ENCODE data around the gene CDCA4. TPM values are rescaled to one million over a fixed set of nuclear protein-coding genes. Genes with fewer than 3 reads are reported as not detected.
A peak's percentile ranks its signal among the peaks of the same experiment; 100 is the strongest.

Gene CDCA4
- polyA plus RNA-seq, 2 of the 4 experiments (the other 2 are of a cell fraction), result 24.2 to 26.9 TPM

DNA sequence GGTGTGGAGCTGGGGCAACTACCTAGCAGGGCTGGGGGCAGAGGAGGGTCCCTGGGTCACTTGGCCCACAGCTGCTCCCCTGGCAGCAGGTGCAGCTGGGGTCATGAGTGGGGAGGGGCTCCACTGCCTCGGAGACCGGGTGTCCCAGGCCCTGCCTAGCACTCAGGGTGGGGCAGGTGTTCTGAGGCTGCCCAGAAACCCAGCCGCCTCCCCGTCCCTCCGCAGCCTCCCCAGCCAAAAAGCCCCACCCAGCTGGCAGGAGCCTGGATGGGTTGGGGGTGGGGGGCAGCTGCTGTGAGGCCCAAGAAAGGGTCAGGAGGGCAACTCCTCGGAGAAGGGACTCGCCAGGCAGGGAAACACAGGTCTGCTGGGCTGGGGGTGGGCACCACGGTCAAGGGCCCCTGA, 53.9 kb downstream of the CDCA4 start (continued):
- TF ChIP-seq, protein P1, sequence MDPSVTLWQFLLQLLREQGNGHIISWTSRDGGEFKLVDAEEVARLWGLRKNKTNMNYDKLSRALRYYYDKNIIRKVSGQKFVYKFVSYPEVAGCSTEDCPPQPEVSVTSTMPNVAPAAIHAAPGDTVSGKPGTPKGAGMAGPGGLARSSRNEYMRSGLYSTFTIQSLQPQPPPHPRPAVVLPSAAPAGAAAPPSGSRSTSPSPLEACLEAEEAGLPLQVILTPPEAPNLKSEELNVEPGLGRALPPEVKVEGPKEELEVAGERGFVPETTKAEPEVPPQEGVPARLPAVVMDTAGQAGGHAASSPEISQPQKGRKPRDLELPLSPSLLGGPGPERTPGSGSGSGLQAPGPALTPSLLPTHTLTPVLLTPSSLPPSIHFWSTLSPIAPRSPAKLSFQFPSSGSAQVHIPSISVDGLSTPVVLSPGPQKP (IDR thresholded peaks at IDR 0.05; ENCODE audit: low read depth, low read length), result no peak
- no peak for TF ChIP-seq PHF8 (IDR thresholded peaks at IDR 0.05; ENCODE audit: borderline replicate concordance, low read depth)
- no peak for TF ChIP-seq CBX2 (IDR thresholded peaks at IDR 0.05; ENCODE audit: borderline replicate concordance, low read depth)
- TF ChIP-seq CBX8 (IDR thresholded peaks at IDR 0.05), result no peak
- TF ChIP-seq BHLHE40 (IDR thresholded peaks at IDR 0.05; ENCODE audit: low read depth, low read length), result no peak
- TF ChIP-seq, protein P2, sequence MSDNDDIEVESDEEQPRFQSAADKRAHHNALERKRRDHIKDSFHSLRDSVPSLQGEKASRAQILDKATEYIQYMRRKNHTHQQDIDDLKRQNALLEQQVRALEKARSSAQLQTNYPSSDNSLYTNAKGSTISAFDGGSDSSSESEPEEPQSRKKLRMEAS (IDR thresholded peaks at IDR 0.05), result no peak
- TF ChIP-seq KDM5A (IDR thresholded peaks at IDR 0.05), result no peak

DNA sequence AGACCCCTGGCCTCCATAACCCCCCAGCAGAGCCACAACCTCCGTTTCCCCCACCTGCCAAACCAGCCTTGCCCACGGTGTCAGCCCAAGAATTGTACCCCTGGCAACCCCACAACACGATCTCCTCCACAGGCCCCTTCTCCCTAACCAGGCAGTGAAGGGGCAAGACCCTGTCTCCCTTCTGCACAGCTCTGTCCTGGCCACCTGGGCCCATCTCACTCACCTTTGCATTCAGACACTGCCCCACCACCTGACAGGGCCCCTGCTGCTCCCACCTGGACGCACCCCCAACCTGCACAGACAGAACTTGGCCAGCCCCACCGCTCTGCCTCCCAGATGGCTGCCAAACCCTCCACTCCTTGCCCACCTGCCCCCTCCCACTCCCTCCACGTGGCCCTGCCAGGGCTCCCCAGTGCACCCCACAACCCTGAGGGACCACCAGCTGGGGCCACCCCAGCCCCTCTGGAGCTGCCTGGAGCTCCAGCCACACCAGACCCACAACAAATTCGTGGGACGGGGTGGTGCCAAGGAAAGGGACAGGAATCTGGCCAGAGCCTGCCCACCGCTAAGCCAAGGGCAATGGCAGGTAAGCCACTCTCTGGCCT, 54.5 kb downstream of the CDCA4 start:
- no peak for TF ChIP-seq JUNB (IDR thresholded peaks at IDR 0.05)
- TF ChIP-seq, protein P3, sequence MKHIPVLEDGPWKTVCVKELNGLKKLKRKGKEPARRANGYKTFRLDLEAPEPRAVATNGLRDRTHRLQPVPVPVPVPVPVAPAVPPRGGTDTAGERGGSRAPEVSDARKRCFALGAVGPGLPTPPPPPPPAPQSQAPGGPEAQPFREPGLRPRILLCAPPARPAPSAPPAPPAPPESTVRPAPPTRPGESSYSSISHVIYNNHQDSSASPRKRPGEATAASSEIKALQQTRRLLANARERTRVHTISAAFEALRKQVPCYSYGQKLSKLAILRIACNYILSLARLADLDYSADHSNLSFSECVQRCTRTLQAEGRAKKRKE (CRISPR knock-in tag; IDR thresholded peaks at IDR 0.05; ENCODE audit: low read depth), result no peak
- TF ChIP-seq, protein P4, sequence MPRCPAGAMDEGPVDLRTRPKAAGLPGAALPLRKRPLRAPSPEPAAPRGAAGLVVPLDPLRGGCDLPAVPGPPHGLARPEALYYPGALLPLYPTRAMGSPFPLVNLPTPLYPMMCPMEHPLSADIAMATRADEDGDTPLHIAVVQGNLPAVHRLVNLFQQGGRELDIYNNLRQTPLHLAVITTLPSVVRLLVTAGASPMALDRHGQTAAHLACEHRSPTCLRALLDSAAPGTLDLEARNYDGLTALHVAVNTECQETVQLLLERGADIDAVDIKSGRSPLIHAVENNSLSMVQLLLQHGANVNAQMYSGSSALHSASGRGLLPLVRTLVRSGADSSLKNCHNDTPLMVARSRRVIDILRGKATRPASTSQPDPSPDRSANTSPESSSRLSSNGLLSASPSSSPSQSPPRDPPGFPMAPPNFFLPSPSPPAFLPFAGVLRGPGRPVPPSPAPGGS (IDR thresholded peaks at IDR 0.05), result no peak
- TF ChIP-seq HOXA7 (CRISPR knock-in tag; IDR thresholded peaks at IDR 0.05), result no peak
- TF ChIP-seq HEYL (CRISPR knock-in tag; IDR thresholded peaks at IDR 0.05), result no peak
- TF ChIP-seq POLR2AphosphoS2 (conservative IDR thresholded peaks at IDR 0.05; ENCODE audit: low read length), result no peak
- TF ChIP-seq POLR2A (IDR thresholded peaks at IDR 0.05; ENCODE audit: low read length), result no peak
- no peak for TF ChIP-seq FOSB (CRISPR knock-in tag; IDR thresholded peaks at IDR 0.05)
- TF ChIP-seq CHD4 (IDR thresholded peaks at IDR 0.05; ENCODE audit: borderline replicate concordance), result no peak
- TF ChIP-seq SREBF2 (IDR thresholded peaks at IDR 0.05), result no peak
- no peak for TF ChIP-seq NFE2L2 (conservative IDR thresholded peaks at IDR 0.05; ENCODE audit: low read length)
- TF ChIP-seq ZSCAN20 (CRISPR knock-in tag; IDR thresholded peaks at IDR 0.05), result no peak
- TF ChIP-seq TFCP2L1 (CRISPR knock-in tag; IDR thresholded peaks at IDR 0.05), result no peak
- TF ChIP-seq EP300 (IDR thresholded peaks at IDR 0.05), result no peak
- no peak for TF ChIP-seq CBX2 (IDR thresholded peaks at IDR 0.05; ENCODE audit: borderline replicate concordance, low read depth)
- ChIA-PET CTCF (interaction anchor here (1.0 to 8.7 kb wide), 4 partner anchors 8 to 71 kb away, joined by 3 to 86 read pairs (median 24); no protein-coding TSS in a partner anchor), POLR2A (no interaction called here)
- no peak overlapping the region for H3K4me3 ChIP-seq
- ATAC-seq (no peak), FAIRE-seq (no peak), DNase-seq (ENCODE audit: low read depth in 1 of 2, low spot score in 1 of 2) (no peak)
- WGBS (ENCODE audit: missing lambda C conversion rate), result 95% methylated on average over 7 of the region's 9 CpGs
- H3K27ac ChIP-seq, result peak overlapping the region in 1 of 2 experiments; percentile 97; a peak in 4 of 6 replicates
- peaks cover 45% of the 10 kb centered on the region for H3K4me1 ChIP-seq
- no peaks in the 10 kb centered on the region for H3K9me3 ChIP-seq
- H3K4me2 ChIP-seq, result 0 out of 3 replicates have a peak overlapping the region, but pooled peaks have one; percentile 97

DNA sequence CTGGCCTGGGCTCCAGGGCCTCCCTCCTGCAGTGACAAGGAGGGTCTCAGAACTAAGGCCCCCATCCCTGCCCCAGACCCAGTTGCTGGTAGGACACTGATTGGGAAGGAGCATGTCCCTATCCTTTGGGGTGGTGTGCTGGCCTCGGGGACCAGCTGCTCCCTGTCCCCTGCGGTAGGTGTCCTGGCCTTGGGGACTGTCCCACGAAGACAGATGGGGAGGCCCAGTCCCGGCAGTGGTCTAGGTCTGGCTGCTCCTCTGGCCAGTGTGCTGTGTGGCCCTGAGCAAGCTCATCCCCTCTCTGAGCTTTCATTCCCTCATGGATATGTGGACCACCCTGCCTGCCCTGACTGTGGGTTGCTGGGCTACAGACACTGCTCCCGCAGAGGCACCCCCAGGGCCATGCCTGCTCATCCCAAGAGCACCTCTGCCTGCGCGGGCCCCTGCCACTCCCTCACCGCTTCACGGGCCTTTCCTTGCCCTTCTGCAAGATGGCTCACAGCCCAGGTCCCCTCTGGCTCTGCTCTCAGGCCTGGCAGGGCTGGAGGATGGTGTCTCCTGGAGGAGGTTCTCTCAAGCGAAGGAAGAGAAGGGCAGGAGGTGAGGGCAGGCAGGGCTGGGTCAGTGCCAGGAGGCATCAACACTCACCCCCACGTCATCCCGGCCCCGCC, 55.2 kb downstream of the CDCA4 start:
- ChIA-PET CTCF (interaction anchor here (1.2 to 8.7 kb wide), 3 partner anchors 11 to 70 kb away, joined by 3 to 86 read pairs (median 12); no protein-coding TSS in a partner anchor), POLR2A (no interaction called here)
- 81% methylated on average over 13 of the region's 13 CpGs for WGBS (ENCODE audit: missing lambda C conversion rate)
- H3K4me2 ChIP-seq, result no peak overlapping the region
- no peaks in the 10 kb centered on the region for H3K9me3 ChIP-seq
- DNase-seq (ENCODE audit: low read depth in 1 of 2, low spot score in 1 of 2), result no peak
- no peak for ATAC-seq
- H3K27ac ChIP-seq, result no peak overlapping the region
- H3K4me3 ChIP-seq, result no peak overlapping the region
- no peak for FAIRE-seq
- peaks cover 38% of the 10 kb centered on the region for H3K4me1 ChIP-seq
- no peak for TF ChIP-seq RCOR1 (IDR thresholded peaks at IDR 0.05; ENCODE audit: low read depth, low read length)
- no peak for TF ChIP-seq SMC3 (IDR thresholded peaks at IDR 0.05)
- TF ChIP-seq JUN (IDR thresholded peaks at IDR 0.05), result no peak
- TF ChIP-seq EHMT2 (IDR thresholded peaks at IDR 0.05; ENCODE audit: low read depth), result no peak
- no peak for TF ChIP-seq ZFP36 (IDR thresholded peaks at IDR 0.05; ENCODE audit: borderline replicate concordance, partially characterized antibody)
- TF ChIP-seq HDAC2 (IDR thresholded peaks at IDR 0.05), result no peak
- TF ChIP-seq MAZ (IDR thresholded peaks at IDR 0.05; ENCODE audit: borderline replicate concordance, low read depth, low read length), result no peak
- TF ChIP-seq MYC (IDR thresholded peaks at IDR 0.05; ENCODE audit: borderline replicate concordance, low read length), result no peak
- no peak for TF ChIP-seq RAD21 (conservative IDR thresholded peaks at IDR 0.05 in 1 of 2, IDR thresholded peaks at IDR 0.05 in 1 of 2)
- TF ChIP-seq, protein P2 (IDR thresholded peaks at IDR 0.05), result no peak
- TF ChIP-seq, protein P5, sequence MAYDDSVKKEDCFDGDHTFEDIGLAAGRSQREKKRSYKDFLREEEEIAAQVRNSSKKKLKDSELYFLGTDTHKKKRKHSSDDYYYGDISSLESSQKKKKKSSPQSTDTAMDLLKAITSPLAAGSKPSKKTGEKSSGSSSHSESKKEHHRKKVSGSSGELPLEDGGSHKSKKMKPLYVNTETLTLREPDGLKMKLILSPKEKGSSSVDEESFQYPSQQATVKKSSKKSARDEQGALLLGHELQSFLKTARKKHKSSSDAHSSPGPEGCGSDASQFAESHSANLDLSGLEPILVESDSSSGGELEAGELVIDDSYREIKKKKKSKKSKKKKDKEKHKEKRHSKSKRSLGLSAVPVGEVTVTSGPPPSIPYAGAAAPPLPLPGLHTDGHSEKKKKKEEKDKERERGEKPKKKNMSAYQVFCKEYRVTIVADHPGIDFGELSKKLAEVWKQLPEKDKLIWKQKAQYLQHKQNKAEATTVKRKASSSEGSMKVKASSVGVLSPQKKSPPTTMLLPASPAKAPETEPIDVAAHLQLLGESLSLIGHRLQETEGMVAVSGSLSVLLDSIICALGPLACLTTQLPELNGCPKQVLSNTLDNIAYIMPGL (CRISPR knock-in tag; IDR thresholded peaks at IDR 0.05; ENCODE audit: borderline replicate concordance), result no peak

Data from A549 (cell line).